Gastrocnemius medialis (tissue), 4 donors: ENCODE results near the gene ACACB. TPM values are rescaled to one million over a fixed set of nuclear protein-coding genes. Genes with fewer than 3 reads are reported as not detected.

Experiments used
- ATAC-seq, 2 donors: fragments of 150-250 bp; one replicate each; pipeline ENCODE4 v1.9.1; 2016
- DNase-seq, 2 donors: peaks; one replicate each; pipeline ENCODE4 v3.0.0-alpha.2; 2019
- H3K27ac ChIP-seq, 4 donors: fragments of 200-600 bp; sonication (generic); 1 replicate in 1 of 4; 2 replicates in 3 of 4; pipeline ENCODE4 v1.5.1; 2016 to 2018; ENCODE audit warnings: mild to moderate bottlenecking in 2 of 4, moderate library complexity in 1 of 4
- H3K27me3 ChIP-seq, 3 donors: fragments of 200-600 bp; sonication (generic) in 2 of 3; 1 replicate in 1 of 3; 2 replicates in 2 of 3; pipeline versions ENCODE4 v1.5.1 to v1.6.0; 2016 to 2019; ENCODE audit warnings: mild to moderate bottlenecking in 1 of 3, moderate library complexity in 1 of 3
- H3K36me3 ChIP-seq, 2 donors: fragments of 200-600 bp; sonication (generic) in 1 of 2; one replicate each; pipeline ENCODE4 v1.5.1; 2017 to 2018
- H3K4me1 ChIP-seq, 2 donors: fragments of 200-600 bp; sonication (generic) in 1 of 2; one replicate each; pipeline ENCODE4 v1.5.1; 2016 to 2017; ENCODE audit warnings: mild to moderate bottlenecking in 2 of 2
- H3K4me3 ChIP-seq, 4 donors: fragments of 200-600 bp; sonication (generic) in 3 of 4; 1 replicate in 1 of 4; 2 replicates in 3 of 4; pipeline ENCODE4 v1.5.1; 2016 to 2019; ENCODE audit warnings: mild to moderate bottlenecking in 2 of 4
- H3K9me3 ChIP-seq, 3 donors: fragments of 200-600 bp; sonication (generic) in 2 of 3; 1 replicate in 1 of 3; 2 replicates in 2 of 3; pipeline ENCODE4 v1.5.1; 2016 to 2019
- POLR2A ChIP-seq, 2 donors: fragments of 450-650 bp; IDR thresholded peaks; one replicate each; pipeline ENCODE4 v1.6.1; 2017; ENCODE audit warnings: antibody characterized with exemption in 2 of 2, mild to moderate bottlenecking in 2 of 2, moderate library complexity in 2 of 2
- in situ Hi-C, 4 donors: fragments of 200-750 bp; cut with MboI; loops; one replicate each; pipeline versions ENCODE4 v1.15.0 to v1.8.0; 2017; ENCODE audit warnings: low sequenced_read_pairs in 4 of 4
- intact Hi-C: fragments of 100-400 bp; cut with DNase I; formaldehyde crosslinking; loops from one replicate; pipeline ENCODE4 v1.15.1; 2023; ENCODE audit warnings: low total_unique reads
- total RNA-seq, 4 donors: library from RNA; depleted of rRNA; stranded (reverse); fragments of >200 nt; gene quantifications; one replicate each; pipeline versions ENCODE4 v1.1.0 to v1.2.3, GENCODE V29; 2016
- TF ChIP-seq, protein P1 (sequence below), 5 experiments: fragments of 450-650 bp in 3 of 5; fragments of 200-600 bp in 2 of 5; sonication (generic) in 2 of 5; IDR thresholded peaks in 4 of 5; conservative IDR thresholded peaks in 1 of 5; 1 replicate in 4 of 5; 2 replicates in 1 of 5; pipeline ENCODE4 v1.5.1; 2016 to 2019; ENCODE audit warnings: antibody characterized with exemption in 5 of 5, mild to moderate bottlenecking in 3 of 5, moderate library complexity in 3 of 5

The ACACB gene
- total RNA-seq, 4 donors from 2014 or later = 595 to 1,103 (median 698) TPM

DNA sequence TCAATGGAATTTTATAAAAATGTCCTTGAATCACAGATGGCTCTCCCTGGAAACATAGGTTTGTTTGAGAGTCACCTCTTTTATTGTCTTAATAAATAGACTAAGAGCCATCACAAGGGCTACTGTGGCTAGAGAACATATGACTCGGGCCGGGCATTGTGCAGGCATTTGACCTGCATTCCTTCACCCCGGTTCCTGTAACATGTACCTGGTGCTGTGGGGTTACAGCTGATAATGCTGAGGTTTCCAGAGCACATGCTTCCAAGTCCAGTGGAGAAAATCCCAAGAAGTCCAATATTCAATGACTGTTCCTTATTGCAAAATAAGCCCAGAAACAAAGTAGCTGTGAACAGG is 1.0 kb upstream of the ACACB start:
- peak; percentile 44 to 49 for ATAC-seq
- H3K4me1 ChIP-seq = peaks cover 35 to 73% of the 10 kb centered on the region in 2 donors
- DNase-seq = peak; percentile 82 to 84
- peak in 1 of 2 donors; percentile 37 for TF ChIP-seq POLR2A (IDR thresholded peaks at IDR 0.05)
- TF ChIP-seq, protein P1, sequence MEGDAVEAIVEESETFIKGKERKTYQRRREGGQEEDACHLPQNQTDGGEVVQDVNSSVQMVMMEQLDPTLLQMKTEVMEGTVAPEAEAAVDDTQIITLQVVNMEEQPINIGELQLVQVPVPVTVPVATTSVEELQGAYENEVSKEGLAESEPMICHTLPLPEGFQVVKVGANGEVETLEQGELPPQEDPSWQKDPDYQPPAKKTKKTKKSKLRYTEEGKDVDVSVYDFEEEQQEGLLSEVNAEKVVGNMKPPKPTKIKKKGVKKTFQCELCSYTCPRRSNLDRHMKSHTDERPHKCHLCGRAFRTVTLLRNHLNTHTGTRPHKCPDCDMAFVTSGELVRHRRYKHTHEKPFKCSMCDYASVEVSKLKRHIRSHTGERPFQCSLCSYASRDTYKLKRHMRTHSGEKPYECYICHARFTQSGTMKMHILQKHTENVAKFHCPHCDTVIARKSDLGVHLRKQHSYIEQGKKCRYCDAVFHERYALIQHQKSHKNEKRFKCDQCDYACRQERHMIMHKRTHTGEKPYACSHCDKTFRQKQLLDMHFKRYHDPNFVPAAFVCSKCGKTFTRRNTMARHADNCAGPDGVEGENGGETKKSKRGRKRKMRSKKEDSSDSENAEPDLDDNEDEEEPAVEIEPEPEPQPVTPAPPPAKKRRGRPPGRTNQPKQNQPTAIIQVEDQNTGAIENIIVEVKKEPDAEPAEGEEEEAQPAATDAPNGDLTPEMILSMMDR (IDR thresholded peaks at IDR 0.05 in 4 of 5, conservative IDR thresholded peaks at IDR 0.05 in 1 of 5) = no peak
- no peaks in the 10 kb centered on the region for H3K27me3 ChIP-seq
- H3K27ac ChIP-seq = peak overlapping the region; percentile 93 to 99 (median 97)
- intact Hi-C loops (loop anchor here (5.0 to 10.0 kb wide), 2 partner anchors 321 to 423 kb away; no protein-coding TSS in a partner anchor), in situ Hi-C loops (loop anchor here in 1 of 4 donors (25.0 kb wide), 1 partner anchor 428 kb away; no protein-coding TSS in a partner anchor)
- peak overlapping the region in 3 of 4 donors; percentile 6 to 21 (median 19) for H3K4me3 ChIP-seq
- H3K36me3 ChIP-seq = peaks cover 0 to 10% of the 10 kb centered on the region in 2 donors
- no peaks in the 10 kb centered on the region for H3K9me3 ChIP-seq

DNA sequence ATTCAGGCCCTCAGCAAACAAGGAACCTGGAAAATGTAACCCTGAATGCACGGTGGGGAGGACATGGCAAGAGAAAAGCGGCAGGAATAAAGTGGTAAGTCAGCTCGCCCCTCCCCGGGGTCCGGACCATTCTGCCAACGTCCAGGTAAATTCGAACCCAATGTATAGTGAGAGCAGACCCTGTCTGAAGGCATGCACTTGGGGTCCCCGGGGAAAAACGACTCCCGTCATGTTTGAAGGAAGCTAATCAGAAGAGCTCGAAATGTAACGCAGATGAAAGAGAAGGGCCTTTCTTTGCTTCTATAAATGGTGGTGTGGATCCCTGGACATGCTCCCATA is 193 bp downstream of the ACACB start:
- intact Hi-C loops = loop anchor here (1.0 to 10.0 kb wide), 4 partner anchors 15 to 424 kb away; no protein-coding TSS in a partner anchor
- Histone ChIP-seq H3K36me3 (peaks cover 0 to 10% of the 10 kb centered on the region in 2 donors), H3K4me3 (peak overlapping the region; percentile 67 to 78 (median 72)), H3K4me1 (peaks cover 41 to 78% of the 10 kb centered on the region in 2 donors), H3K9me3 (no peaks in the 10 kb centered on the region), H3K27me3 (no peaks in the 10 kb centered on the region), H3K27ac (peak overlapping the region; percentile 93 to 99 (median 97))
- in situ Hi-C loops = loop anchor here in 1 of 4 donors (25.0 kb wide), 1 partner anchor 429 kb away; no protein-coding TSS in a partner anchor
- TF ChIP-seq POLR2A (IDR thresholded peaks at IDR 0.05) = peak; percentile 20 to 34
- TF ChIP-seq, protein P1 (IDR thresholded peaks at IDR 0.05 in 4 of 5, conservative IDR thresholded peaks at IDR 0.05 in 1 of 5) = no peak
- DNase-seq (no peak), ATAC-seq (no peak)

DNA sequence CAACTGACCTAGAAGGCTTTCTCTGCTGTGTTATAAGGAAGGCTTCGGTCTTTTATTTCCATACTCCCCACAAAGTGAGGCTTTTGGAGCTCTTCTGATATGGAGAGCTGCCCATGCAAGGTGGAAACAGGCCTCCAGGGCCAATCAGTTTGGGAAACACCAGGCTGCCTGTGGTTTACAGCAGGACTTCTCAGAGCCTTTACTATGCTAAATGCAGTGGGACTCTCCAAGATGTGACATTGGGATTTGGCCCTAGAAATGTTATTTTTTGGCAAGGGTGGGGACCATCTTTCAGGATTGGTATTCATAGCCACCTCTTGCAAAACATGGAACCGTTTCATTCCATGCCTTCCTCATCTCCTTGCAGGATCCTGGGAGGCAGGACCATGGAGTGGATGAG is 3.7 kb downstream of the ACACB start:
- no peak for TF ChIP-seq POLR2A (IDR thresholded peaks at IDR 0.05)
- TF ChIP-seq, protein P1 (IDR thresholded peaks at IDR 0.05 in 4 of 5, conservative IDR thresholded peaks at IDR 0.05 in 1 of 5) = no peak
- in situ Hi-C loops = loop anchor here in 1 of 4 donors (25.0 kb wide), 1 partner anchor 433 kb away; no protein-coding TSS in a partner anchor
- peak overlapping the region; percentile 67 to 78 (median 72) for H3K4me3 ChIP-seq
- no peak for DNase-seq
- H3K9me3 ChIP-seq = no peaks in the 10 kb centered on the region
- peaks cover 0 to 10% of the 10 kb centered on the region in 2 donors for H3K36me3 ChIP-seq
- intact Hi-C loops = no loop called here
- H3K4me1 ChIP-seq = peaks cover 47 to 68% of the 10 kb centered on the region in 2 donors
- no peaks in the 10 kb centered on the region for H3K27me3 ChIP-seq
- peak overlapping the region; percentile 93 to 99 (median 97) for H3K27ac ChIP-seq
- no peak for ATAC-seq

DNA sequence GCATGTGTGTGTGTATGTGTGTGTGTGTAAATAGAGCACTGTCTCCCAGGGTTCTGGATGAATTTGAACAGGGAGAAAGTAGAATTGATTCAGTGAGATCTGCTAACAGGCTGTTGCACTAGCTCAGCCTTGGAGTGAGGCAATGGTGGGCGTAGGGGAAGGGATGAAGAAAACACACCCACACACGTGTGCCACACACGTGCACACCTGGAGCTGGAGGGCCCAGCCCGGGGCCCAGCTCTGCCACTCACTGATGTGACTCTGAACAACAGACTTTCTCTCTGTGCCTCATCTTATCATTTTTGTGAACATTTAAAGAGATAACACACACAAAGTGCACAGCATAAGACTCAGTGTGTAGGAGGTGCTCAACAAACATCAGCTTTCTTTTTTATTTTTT is 4.2 kb downstream of the ACACB start:
- H3K4me3 ChIP-seq = peak overlapping the region; percentile 67 to 78 (median 72)
- in situ Hi-C loops = loop anchor here in 1 of 4 donors (25.0 kb wide), 1 partner anchor 433 kb away; no protein-coding TSS in a partner anchor
- no peak for ATAC-seq

More for the DNA sequence above, 4.2 kb downstream of the ACACB start:
- no peaks in the 10 kb centered on the region for H3K9me3 ChIP-seq
- TF ChIP-seq POLR2A (IDR thresholded peaks at IDR 0.05) = no peak
- TF ChIP-seq, protein P1 (IDR thresholded peaks at IDR 0.05 in 4 of 5, conservative IDR thresholded peaks at IDR 0.05 in 1 of 5) = no peak
- intact Hi-C loops = no loop called here
- peaks cover 0 to 10% of the 10 kb centered on the region in 2 donors for H3K36me3 ChIP-seq
- no peaks in the 10 kb centered on the region for H3K27me3 ChIP-seq
- DNase-seq = no peak
- peak overlapping the region; percentile 93 to 99 (median 97) for H3K27ac ChIP-seq
- peaks cover 47 to 68% of the 10 kb centered on the region in 2 donors for H3K4me1 ChIP-seq
